T-helper 17 cell (primary cell): ENCODE measurements around the gene PELI2. TPM values are rescaled to one million over a fixed set of nuclear protein-coding genes. Genes with fewer than 3 reads are reported as not detected.

Experiments used
- ATAC-seq: fragments of 150-1000 bp; cut with Tn5 transposase; 2 replicates; pipeline ENCODE4 v1.10.0; 2021; ENCODE audit warnings: mild to moderate bottlenecking, moderate library complexity
- DNase-seq, 3 donors: peaks; one replicate each; pipeline versions ENCODE4 v3.0.0 to v3.0.0-alpha.2; 2020 to 2021
- H3K9me3 ChIP-seq: one replicate; pipeline ENCODE4 v1.7.0; 2013; ENCODE audit warnings: low read length, mild to moderate bottlenecking; ENCODE audit not compliant: control insufficient read depth, poor library complexity, severe bottlenecking
- H3K27ac Mint-ChIP-seq: one replicate; pipeline ENCODE4 v1.8.0; 2022; ENCODE audit warnings: mild to moderate bottlenecking, moderate library complexity, mixed read lengths
- H3K27me3 Mint-ChIP-seq: one replicate; pipeline ENCODE4 v1.8.0; 2022; ENCODE audit warnings: mixed read lengths
- H3K36me3 Mint-ChIP-seq: one replicate; pipeline ENCODE4 v1.8.0; 2022; ENCODE audit warnings: low read depth, mixed read lengths
- H3K4me1 Mint-ChIP-seq: one replicate; pipeline ENCODE4 v1.8.0; 2022; ENCODE audit warnings: mild to moderate bottlenecking, mixed read lengths
- H3K4me3 Mint-ChIP-seq: one replicate; pipeline ENCODE4 v1.8.0; 2022; ENCODE audit warnings: mild to moderate bottlenecking, moderate library complexity, mixed read lengths
- total RNA-seq, 4 donors: library from RNA in 2 of 4; stranded (reverse) in 2 of 4; gene quantifications; one replicate each; pipeline ENCODE4 v1.2.3 and lab custom pipeline; 2022 to 2026

Gene PELI2
- total RNA-seq, 2 donors from 2014 or later = 11.2 to 26.3 TPM

- H3K9me3 ChIP-seq = no peaks in the 10 kb centered on the region
These were observed 93.6 kb downstream of the PELI2 start for GRCh38 chr14:56211844-56212243.

GRCh38 chr14:56212521-56212920 lies 94.3 kb downstream of the PELI2 start:
- Mint-ChIP-seq H3K27ac (no peak overlapping the region), H3K36me3 (peaks cover 2% of the 10 kb centered on the region), H3K27me3 (no peaks in the 10 kb centered on the region), H3K4me1 (peaks cover 24% of the 10 kb centered on the region), H3K4me3 (no peak overlapping the region)
- DNase-seq = no peak
- no peaks in the 10 kb centered on the region for H3K9me3 ChIP-seq
- no peak for ATAC-seq

More at GRCh38 chr14:56211844-56212243, 93.6 kb downstream of the PELI2 start:
- Mint-ChIP-seq H3K36me3 (peaks cover 2% of the 10 kb centered on the region), H3K27ac (no peak overlapping the region), H3K4me3 (no peak overlapping the region), H3K27me3 (no peaks in the 10 kb centered on the region), H3K4me1 (peaks cover 24% of the 10 kb centered on the region)
- DNase-seq (no peak), ATAC-seq (no peak)

- no peak for ATAC-seq
- peaks cover 2% of the 10 kb centered on the region for H3K36me3 Mint-ChIP-seq
These were observed 95.1 kb downstream of the PELI2 start for GRCh38 chr14:56213306-56213705.

GRCh38 chr14:56215180-56215579 lies 97.0 kb downstream of the PELI2 start:
- H3K4me3 Mint-ChIP-seq = no peak overlapping the region
- H3K36me3 Mint-ChIP-seq = no peaks in the 10 kb centered on the region
- no peak for ATAC-seq
- H3K9me3 ChIP-seq = no peaks in the 10 kb centered on the region
- H3K27me3 Mint-ChIP-seq = no peaks in the 10 kb centered on the region
- no peak overlapping the region for H3K27ac Mint-ChIP-seq
- H3K4me1 Mint-ChIP-seq = peaks cover 20% of the 10 kb centered on the region
- DNase-seq = no peak

More at GRCh38 chr14:56213306-56213705, 95.1 kb downstream of the PELI2 start:
- H3K27me3 Mint-ChIP-seq = no peaks in the 10 kb centered on the region
- no peak for DNase-seq
- H3K4me1 Mint-ChIP-seq = peaks cover 24% of the 10 kb centered on the region
- H3K9me3 ChIP-seq = no peaks in the 10 kb centered on the region
- H3K4me3 Mint-ChIP-seq = no peak overlapping the region
- no peak overlapping the region for H3K27ac Mint-ChIP-seq

GRCh38 chr14:56216626-56217379 lies 98.6 kb downstream of the PELI2 start:
- DNase-seq = no peak

DNA sequence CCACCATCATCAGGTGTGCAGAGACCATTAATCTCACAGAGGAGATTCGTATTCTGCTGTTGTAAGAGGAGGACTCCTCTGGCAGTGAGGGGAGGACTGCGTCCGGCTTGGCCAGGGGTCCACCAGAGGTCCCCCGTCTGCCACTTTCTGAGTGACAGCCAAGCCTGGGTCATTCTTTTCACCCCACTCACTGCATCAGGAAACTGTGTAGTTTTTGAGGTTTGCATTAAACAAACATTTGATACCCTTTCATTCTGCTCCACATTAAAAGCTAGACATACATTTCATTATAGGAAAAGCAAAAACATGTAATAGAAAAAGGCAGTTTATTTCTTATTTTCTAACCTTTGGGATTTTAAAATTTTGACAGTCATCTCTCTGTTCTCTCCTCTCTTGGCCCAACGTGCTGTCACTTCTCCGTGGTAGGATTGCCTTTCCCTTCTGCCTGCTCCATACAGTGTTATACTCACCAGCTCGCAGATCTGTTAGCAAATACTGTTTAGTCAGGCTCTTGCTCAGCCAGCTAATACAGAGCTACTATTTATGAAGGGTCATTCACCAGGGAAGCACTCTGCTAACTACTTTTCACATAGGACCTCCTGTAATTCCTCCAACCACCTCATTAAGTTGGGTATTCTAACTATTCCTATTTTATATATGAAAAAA lies 99.3 kb downstream of the PELI2 start:
- no peaks in the 10 kb centered on the region for H3K36me3 Mint-ChIP-seq
- DNase-seq = no peak
- ATAC-seq = no peak
- H3K9me3 ChIP-seq = no peaks in the 10 kb centered on the region
- H3K4me1 Mint-ChIP-seq = peaks cover 28% of the 10 kb centered on the region
- no peak overlapping the region for H3K4me3 Mint-ChIP-seq
- no peaks in the 10 kb centered on the region for H3K27me3 Mint-ChIP-seq
- H3K27ac Mint-ChIP-seq = no peak overlapping the region

More at GRCh38 chr14:56216626-56217379, 98.6 kb downstream of the PELI2 start:
- Mint-ChIP-seq H3K27ac (no peak overlapping the region), H3K4me3 (no peak overlapping the region), H3K4me1 (peaks cover 27% of the 10 kb centered on the region), H3K27me3 (no peaks in the 10 kb centered on the region), H3K36me3 (no peaks in the 10 kb centered on the region)
- no peaks in the 10 kb centered on the region for H3K9me3 ChIP-seq
- no peak for ATAC-seq

GRCh38 chr14:56219666-56220413 lies 101.6 kb downstream of the PELI2 start:
- Mint-ChIP-seq H3K36me3 (peaks cover 3% of the 10 kb centered on the region), H3K4me3 (no peak overlapping the region), H3K27ac (no peak overlapping the region), H3K4me1 (peaks cover 17% of the 10 kb centered on the region), H3K27me3 (no peaks in the 10 kb centered on the region)
- DNase-seq (no peak), ATAC-seq (no peak)
- no peaks in the 10 kb centered on the region for H3K9me3 ChIP-seq

- H3K9me3 ChIP-seq = no peaks in the 10 kb centered on the region
- ATAC-seq = no peak
- H3K27ac Mint-ChIP-seq = no peak overlapping the region
These were observed 103.3 kb downstream of the PELI2 start for GRCh38 chr14:56221382-56222128.

DNA sequence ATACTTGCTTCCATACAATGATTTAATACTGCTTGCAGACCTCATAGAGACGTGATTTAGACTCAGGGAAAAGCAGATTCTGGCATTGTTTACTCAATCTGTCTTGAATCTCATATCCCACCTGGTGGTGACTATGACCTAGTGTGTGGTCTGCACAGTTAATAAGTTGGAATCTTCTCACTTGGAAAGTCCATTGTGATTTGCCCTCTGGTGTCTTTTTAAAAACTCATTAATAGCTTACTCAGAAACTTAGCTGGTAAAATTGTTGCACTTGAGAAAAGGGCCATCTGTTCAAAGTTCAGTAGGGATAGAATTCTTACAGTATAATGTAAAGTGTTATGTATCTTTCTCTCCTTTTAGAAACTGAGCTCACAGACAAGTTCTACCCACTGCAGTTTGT lies 106.0 kb downstream of the PELI2 start:
- no peak for DNase-seq
- ATAC-seq = no peak
- peaks cover 5% of the 10 kb centered on the region for H3K36me3 Mint-ChIP-seq
- no peak overlapping the region for H3K27ac Mint-ChIP-seq
- H3K9me3 ChIP-seq = no peaks in the 10 kb centered on the region
- no peak overlapping the region for H3K4me3 Mint-ChIP-seq
- H3K27me3 Mint-ChIP-seq = no peaks in the 10 kb centered on the region
- H3K4me1 Mint-ChIP-seq = peaks cover 13% of the 10 kb centered on the region

More at GRCh38 chr14:56221382-56222128, 103.3 kb downstream of the PELI2 start:
- peaks cover 13% of the 10 kb centered on the region for H3K4me1 Mint-ChIP-seq
- no peaks in the 10 kb centered on the region for H3K27me3 Mint-ChIP-seq
- DNase-seq = no peak
- peaks cover 5% of the 10 kb centered on the region for H3K36me3 Mint-ChIP-seq
- no peak overlapping the region for H3K4me3 Mint-ChIP-seq

DNA sequence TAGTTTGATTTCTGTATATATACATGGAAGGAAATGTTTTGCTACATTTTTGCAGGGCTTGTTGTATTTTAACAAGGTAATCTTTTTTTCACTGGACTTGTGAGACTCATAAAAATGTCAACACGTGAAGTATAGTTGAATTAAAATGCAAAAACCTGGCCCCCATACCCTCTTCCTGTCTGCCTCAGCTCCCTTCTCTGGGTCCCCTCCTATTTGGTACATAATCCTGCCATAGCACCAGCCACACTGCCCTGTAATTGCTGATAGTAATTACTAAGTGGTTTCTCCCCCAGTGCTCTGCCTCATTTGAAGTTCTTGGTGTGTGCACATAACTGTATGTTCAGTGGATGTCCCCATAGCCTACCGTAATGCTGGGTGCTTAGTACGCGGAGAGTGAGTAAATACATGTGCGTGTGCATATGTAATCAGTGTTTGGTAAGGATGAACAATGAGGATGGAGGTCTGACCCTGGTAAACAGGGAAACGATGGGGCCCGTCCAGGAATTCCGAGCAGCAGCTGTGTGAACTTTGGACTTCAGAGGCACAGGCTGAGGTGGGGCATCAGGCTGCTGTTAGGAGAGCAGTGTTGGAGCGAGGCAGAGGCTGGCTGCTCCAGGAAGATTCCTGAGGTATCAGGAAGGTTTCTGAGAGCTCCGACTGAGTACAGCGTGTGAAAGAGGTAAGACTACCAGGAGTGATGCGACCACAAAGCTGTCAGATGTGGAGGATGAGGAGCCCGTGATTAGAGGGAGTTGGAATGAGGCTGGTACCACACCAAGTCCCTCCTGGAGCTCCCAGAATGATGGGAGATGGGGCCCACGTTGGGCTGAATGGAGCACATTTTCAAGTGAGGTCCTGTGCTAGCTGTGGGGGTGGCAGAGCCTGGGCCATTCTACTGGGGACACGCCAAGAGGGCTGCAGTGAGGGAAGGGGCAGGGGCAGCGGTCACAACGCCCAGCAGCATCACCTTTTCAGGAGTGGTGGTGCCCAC lies 106.8 kb downstream of the PELI2 start:
- Mint-ChIP-seq H3K4me1 (peaks cover 13% of the 10 kb centered on the region), H3K27ac (peak overlapping the region; percentile 37), H3K36me3 (peaks cover 5% of the 10 kb centered on the region), H3K27me3 (no peaks in the 10 kb centered on the region), H3K4me3 (no peak overlapping the region)
- ATAC-seq = no peak
- no peaks in the 10 kb centered on the region for H3K9me3 ChIP-seq
- DNase-seq = no peak

- Mint-ChIP-seq H3K4me3 (no peak overlapping the region), H3K27me3 (no peaks in the 10 kb centered on the region), H3K36me3 (no peaks in the 10 kb centered on the region), H3K4me1 (peaks cover 2% of the 10 kb centered on the region), H3K27ac (no peak overlapping the region)
- DNase-seq (no peak), ATAC-seq (no peak)
- H3K9me3 ChIP-seq = no peaks in the 10 kb centered on the region
These were observed 117.2 kb downstream of the PELI2 start for GRCh38 chr14:56235388-56235787.

GRCh38 chr14:56237398-56237797 lies 119.2 kb downstream of the PELI2 start:
- H3K27me3 Mint-ChIP-seq = no peaks in the 10 kb centered on the region
- ATAC-seq = no peak
- H3K4me3 Mint-ChIP-seq = no peak overlapping the region
- H3K36me3 Mint-ChIP-seq = peaks cover 2% of the 10 kb centered on the region
- H3K9me3 ChIP-seq = no peaks in the 10 kb centered on the region
- no peak overlapping the region for H3K27ac Mint-ChIP-seq
- peaks cover 2% of the 10 kb centered on the region for H3K4me1 Mint-ChIP-seq
- no peak for DNase-seq
